Loucy (cell line): ENCODE measurements around the gene KLF7.

ENCODE experiments used
- CTCF ChIP-seq: fragments of 200-600 bp; sonication (generic); conservative IDR thresholded peaks from 2 replicates; pipeline ENCODE4 v1.5.1; 2014; ENCODE audit warnings: mild to moderate bottlenecking, antibody characterized with exemption, low read length
- EZH2phosphoT487 ChIP-seq: fragments of 200-600 bp; IDR thresholded peaks from 2 replicates; pipeline ENCODE4 v1.6.1; 2018; ENCODE audit warnings: antibody characterized with exemption, mild to moderate bottlenecking, moderate library complexity, borderline replicate concordance

DNA sequence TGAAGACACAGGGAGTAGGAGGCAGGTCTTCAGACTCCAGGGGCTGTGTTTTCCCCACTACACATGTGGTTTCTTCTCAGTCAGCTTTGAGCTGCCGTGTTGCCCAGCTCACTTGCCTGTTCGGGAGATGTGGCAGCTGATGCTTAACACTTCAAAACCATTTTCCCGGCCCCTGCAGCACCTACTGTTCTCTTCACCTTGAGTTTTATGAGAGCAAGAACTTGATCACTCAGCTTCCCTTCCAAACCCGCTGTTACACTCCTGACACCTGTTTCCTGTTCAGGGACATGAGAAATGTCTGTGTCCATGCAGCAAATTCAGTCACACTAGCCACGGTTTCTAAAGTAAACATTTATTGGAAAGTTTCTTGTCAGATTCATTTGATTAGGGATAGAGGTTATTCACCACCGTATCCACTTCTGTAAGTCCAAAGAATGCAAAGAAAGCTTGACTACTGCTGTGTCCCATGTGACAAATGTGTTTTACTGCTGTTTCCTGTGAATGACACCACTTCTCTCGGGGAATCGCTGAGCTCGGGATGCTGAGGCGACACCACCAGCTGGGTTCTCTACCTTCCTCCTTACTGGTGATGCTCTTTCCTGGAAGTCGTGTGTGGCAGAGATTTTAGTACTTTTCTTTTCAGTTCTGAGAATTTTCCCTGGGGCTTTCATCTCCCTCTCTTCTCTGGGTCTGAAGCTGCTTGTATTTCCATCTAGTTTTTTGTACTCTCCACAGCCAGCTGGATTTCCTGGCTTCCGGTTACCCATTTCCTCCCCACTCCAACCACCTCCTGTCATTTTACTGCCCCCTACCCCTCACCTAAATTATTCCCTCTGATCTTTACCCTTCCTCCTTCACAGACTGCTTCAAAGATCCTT, 91.7 kb downstream of the KLF7 start:
- no peak for TF ChIP-seq CTCF
- no peak for TF ChIP-seq EZH2phosphoT487
